Epithelial cell of esophagus (primary cell): Measurements from ENCODE around the gene OR7G2.
A peak's percentile ranks its signal among the peaks of the same experiment; 100 is the strongest.

Source experiments
- DNase-seq: peaks from one replicate; pipeline ENCODE4 v3.0.0; 2010; ENCODE audit warnings: low read depth
- H3K4me3 ChIP-seq: 2 replicates; pipeline ENCODE4 v1.5.1; 2011; ENCODE audit warnings: mild to moderate bottlenecking, low read length, control low read depth
- TF ChIP-seq, protein P1 (sequence below): IDR thresholded peaks from 2 replicates; pipeline ENCODE4 v1.5.1; 2011; ENCODE audit warnings: low read depth, mild to moderate bottlenecking, low read length, control low read depth, inconsistent platforms; ENCODE audit not compliant: insufficient read depth; ENCODE audit errors: missing control alignments

OR7G2 gene

DNA sequence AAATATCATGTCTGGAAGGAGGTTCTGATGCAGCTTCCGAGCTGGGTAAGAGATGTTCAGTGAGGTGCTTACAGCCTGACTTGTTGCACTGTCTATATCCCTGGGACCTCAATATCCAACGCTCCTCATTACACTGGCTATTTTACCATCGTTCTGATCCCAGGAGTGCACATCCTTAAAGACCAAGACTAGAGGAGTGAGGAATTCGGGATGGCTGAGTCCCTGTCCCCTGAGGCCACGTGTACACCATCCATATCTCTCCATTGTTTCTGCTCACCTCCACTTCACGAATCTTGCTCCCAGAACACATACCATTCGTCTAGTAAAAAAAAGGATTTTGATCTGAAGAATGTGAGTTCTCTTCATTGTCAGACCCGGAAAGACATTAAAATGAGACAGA is at the start of gene OR7G2:
OR7G2 (minus strand) TSS at position 101 of the 400 bp plus-strand sequence. CDS start 4,232 bp downstream, outside the sequence.
- TF ChIP-seq, protein P1, sequence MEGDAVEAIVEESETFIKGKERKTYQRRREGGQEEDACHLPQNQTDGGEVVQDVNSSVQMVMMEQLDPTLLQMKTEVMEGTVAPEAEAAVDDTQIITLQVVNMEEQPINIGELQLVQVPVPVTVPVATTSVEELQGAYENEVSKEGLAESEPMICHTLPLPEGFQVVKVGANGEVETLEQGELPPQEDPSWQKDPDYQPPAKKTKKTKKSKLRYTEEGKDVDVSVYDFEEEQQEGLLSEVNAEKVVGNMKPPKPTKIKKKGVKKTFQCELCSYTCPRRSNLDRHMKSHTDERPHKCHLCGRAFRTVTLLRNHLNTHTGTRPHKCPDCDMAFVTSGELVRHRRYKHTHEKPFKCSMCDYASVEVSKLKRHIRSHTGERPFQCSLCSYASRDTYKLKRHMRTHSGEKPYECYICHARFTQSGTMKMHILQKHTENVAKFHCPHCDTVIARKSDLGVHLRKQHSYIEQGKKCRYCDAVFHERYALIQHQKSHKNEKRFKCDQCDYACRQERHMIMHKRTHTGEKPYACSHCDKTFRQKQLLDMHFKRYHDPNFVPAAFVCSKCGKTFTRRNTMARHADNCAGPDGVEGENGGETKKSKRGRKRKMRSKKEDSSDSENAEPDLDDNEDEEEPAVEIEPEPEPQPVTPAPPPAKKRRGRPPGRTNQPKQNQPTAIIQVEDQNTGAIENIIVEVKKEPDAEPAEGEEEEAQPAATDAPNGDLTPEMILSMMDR = no peak
- no peak within 1 kb of the TSS for H3K4me3 ChIP-seq
- no peak for DNase-seq

DNA sequence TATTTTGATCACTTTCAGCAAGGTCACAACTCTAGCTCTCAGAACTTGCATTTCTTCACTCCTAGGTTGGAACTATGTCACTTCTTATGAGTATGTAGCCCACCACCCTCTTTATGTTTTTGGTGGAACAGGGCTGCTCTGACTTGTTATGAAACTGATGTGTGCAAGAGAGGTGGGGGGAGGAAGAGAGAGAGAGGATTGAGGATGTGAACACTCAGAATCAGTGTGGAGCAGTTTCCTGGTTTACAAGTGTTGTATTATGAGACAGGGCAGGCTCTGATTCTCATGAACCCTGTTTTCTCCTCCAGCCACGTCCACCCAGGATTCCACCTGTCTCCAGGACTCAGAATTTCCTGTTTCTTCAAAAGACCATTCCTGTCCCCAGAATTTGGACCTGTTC is 49.0 kb upstream of the OR7G2 start:
- no peak for DNase-seq

DNA sequence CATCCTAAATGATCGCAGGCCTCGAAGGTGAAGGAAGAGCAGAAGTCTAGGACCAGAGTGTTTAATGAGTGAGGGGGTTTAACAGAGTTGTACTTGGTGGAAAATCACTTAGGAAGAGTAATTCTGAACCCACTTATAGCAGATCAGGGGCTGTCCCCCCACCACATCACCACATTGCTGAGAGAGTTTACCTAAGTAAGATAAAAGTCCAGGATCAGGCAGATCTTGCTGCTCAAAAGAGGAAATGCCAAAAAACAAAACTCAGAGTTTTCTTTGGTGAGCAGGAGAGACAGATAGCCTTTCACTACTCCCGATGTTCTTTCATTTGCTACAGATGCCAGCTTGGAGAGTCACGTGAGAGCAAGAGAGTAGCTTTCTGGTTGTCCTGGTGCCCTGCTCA is 48.3 kb upstream of the OR7G2 start:
- DNase-seq = no peak
- TF ChIP-seq, protein P1 = no peak
- H3K4me3 ChIP-seq = no peak overlapping the region

More for the DNA sequence above, 49.0 kb upstream of the OR7G2 start:
- TF ChIP-seq, protein P1 = no peak
- H3K4me3 ChIP-seq = no peak overlapping the region

DNA sequence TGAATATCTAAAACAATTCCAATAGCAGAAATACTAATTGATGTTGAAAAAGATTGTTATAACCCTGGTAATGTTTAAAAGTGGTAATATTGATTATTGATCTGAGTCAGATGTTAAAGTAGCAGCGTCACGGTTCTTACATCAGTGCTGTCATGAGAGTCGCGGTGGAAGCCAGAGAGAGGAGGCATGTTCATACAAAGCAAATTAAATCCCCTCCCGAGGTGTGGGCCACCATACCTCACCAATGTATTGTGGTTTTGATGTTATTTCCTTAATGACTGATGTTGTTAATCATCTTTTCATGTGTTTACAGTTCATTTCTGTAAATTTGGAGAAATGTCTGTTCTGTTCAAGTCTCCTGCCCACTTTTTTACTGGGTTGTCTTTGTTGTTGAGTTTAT is 44.1 kb upstream of the OR7G2 start:
- peak; percentile 44 for DNase-seq
- TF ChIP-seq, protein P1 = no peak
- no peak overlapping the region for H3K4me3 ChIP-seq

DNA sequence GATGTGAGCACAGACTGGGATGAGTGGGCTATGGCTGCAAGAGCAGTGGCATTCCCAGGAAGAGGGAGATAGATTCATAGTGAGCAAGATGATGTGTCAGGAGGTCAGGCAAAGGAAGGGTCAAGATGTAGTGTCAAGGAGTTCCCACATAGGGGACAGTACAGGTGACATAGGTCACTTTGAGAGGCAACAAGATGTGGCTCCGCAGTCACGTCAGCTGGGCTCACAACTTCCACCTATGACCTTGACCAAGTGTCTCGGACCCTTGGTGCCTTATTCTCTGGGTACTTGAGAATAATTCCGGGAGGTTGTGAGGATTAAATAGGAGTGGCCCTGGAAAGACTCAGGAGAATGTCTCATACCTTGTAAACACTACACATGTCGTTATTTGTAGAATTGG is 43.4 kb upstream of the OR7G2 start:
- DNase-seq = no peak
- TF ChIP-seq, protein P1 = no peak
- H3K4me3 ChIP-seq = no peak overlapping the region

DNA sequence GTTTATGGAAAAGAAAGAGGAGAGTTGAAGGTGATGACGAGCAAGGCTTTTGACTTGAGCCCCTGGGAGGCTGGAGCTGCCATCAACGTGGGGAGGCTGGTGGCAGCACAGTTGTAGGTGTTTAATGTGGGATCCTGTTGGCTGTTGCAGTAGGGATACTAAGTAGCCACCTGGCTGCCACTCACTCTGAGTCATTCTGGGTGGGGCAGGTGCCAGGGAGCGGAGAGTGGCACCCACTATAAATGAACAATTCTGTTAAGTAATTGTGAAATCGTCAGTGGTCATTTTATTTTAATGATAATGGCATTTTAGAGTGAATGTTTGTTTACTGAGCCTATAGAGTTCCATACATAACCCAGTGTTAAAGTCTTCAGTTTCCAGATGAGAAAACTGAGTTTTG is 42.7 kb upstream of the OR7G2 start:
- no peak overlapping the region for H3K4me3 ChIP-seq
- DNase-seq = peak; percentile 61
- TF ChIP-seq, protein P1 = no peak

DNA sequence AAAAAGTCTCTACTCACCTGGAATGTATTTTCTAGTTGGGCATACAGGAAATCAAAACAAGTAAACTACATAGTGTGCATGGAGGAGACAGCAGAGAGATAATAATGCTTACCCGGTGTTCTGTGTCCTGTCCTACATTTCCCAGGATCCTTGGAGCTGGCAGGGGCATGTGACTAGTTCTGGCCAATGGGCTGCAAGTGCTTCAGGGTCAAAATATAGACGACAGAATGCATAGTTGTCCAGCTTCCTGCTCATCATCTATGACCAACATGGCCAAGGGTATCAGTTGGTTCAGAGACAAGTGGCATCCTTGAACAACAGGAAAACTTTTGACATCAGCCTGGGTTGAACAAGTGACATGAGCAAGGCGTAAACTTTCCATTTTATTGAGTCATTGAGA is 41.4 kb upstream of the OR7G2 start:
- TF ChIP-seq, protein P1 = no peak
- no peak for DNase-seq

More for the DNA sequence above, 41.4 kb upstream of the OR7G2 start:
- H3K4me3 ChIP-seq = no peak overlapping the region
